ENCODE results near the gene CSAG2.
"Not testable (repeated sequence)": the region's sequence is repeated elsewhere in the genome, so short reads cannot be mapped to it uniquely, and the experiment has no call there.

DNA sequence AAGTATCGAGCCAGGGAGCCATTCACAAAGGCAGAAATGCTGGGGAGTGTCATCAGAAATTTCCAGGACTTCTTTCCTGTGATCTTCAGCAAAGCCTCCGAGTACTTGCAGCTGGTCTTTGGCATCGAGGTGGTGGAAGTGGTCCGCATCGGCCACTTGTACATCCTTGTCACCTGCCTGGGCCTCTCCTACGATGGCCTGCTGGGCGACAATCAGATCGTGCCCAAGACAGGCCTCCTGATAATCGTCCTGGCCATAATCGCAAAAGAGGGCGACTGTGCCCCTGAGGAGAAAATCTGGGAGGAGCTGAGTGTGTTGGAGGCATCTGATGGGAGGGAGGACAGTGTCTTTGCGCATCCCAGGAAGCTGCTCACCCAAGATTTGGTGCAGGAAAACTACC lies 27.5 kb upstream of the CSAG2 start:
- TF ChIP-seq, protein P1, sequence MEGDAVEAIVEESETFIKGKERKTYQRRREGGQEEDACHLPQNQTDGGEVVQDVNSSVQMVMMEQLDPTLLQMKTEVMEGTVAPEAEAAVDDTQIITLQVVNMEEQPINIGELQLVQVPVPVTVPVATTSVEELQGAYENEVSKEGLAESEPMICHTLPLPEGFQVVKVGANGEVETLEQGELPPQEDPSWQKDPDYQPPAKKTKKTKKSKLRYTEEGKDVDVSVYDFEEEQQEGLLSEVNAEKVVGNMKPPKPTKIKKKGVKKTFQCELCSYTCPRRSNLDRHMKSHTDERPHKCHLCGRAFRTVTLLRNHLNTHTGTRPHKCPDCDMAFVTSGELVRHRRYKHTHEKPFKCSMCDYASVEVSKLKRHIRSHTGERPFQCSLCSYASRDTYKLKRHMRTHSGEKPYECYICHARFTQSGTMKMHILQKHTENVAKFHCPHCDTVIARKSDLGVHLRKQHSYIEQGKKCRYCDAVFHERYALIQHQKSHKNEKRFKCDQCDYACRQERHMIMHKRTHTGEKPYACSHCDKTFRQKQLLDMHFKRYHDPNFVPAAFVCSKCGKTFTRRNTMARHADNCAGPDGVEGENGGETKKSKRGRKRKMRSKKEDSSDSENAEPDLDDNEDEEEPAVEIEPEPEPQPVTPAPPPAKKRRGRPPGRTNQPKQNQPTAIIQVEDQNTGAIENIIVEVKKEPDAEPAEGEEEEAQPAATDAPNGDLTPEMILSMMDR (IDR thresholded peaks at IDR 0.05) = not testable (repeated sequence)
- not testable (repeated sequence) for TF ChIP-seq POLR2A (IDR thresholded peaks at IDR 0.05)
